NB4 (cell line): ENCODE data around the gene CSTPP1.
"Not testable (repeated sequence)": the region's sequence is repeated elsewhere in the genome, so short reads cannot be mapped to it uniquely, and the experiment has no call there.

Experiments used
- MAX ChIP-seq: IDR thresholded peaks from 2 replicates; pipeline ENCODE4 v1.6.1; 2011; ENCODE audit warnings: low read depth, low read length
- MYC ChIP-seq: IDR thresholded peaks from 2 replicates; pipeline ENCODE4 v1.6.1; 2011; ENCODE audit warnings: low read depth, low read length
- POLR2A ChIP-seq: IDR thresholded peaks from 2 replicates; pipeline ENCODE4 v1.6.1; 2011; ENCODE audit warnings: mild to moderate bottlenecking; ENCODE audit not compliant: insufficient read length; ENCODE audit errors: extremely low read depth
- TF ChIP-seq, protein P1 (sequence below): IDR thresholded peaks from one replicate; pipeline ENCODE4 v1.5.1; 2012; ENCODE audit warnings: low read depth, low read length

GRCh38 chr11:46961886-46962285, 25.3 kb downstream of the CSTPP1 start:
- TF ChIP-seq, protein P1, sequence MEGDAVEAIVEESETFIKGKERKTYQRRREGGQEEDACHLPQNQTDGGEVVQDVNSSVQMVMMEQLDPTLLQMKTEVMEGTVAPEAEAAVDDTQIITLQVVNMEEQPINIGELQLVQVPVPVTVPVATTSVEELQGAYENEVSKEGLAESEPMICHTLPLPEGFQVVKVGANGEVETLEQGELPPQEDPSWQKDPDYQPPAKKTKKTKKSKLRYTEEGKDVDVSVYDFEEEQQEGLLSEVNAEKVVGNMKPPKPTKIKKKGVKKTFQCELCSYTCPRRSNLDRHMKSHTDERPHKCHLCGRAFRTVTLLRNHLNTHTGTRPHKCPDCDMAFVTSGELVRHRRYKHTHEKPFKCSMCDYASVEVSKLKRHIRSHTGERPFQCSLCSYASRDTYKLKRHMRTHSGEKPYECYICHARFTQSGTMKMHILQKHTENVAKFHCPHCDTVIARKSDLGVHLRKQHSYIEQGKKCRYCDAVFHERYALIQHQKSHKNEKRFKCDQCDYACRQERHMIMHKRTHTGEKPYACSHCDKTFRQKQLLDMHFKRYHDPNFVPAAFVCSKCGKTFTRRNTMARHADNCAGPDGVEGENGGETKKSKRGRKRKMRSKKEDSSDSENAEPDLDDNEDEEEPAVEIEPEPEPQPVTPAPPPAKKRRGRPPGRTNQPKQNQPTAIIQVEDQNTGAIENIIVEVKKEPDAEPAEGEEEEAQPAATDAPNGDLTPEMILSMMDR = not testable (repeated sequence)
- TF ChIP-seq POLR2A, MAX, MYC: not testable (repeated sequence)
